Mammary epithelial cell (primary cell): Measurements from ENCODE around the gene DPYSL3.

ENCODE experiments used
- CTCF ChIP-seq, 2 donors: IDR thresholded peaks in 1 of 2; conservative IDR thresholded peaks in 1 of 2; 2 replicates each; pipeline ENCODE4 v1.5.1; 2011 to 2012; ENCODE audit warnings: inconsistent platforms in 2 of 2, low read length in 2 of 2, mild to moderate bottlenecking in 2 of 2, control low read depth in 1 of 2, low read depth in 1 of 2; ENCODE audit not compliant: insufficient read depth in 1 of 2; ENCODE audit errors: extremely low read depth in 1 of 2
- EZH2 ChIP-seq: IDR thresholded peaks from 2 replicates; pipeline ENCODE4 v1.6.1; 2012; ENCODE audit warnings: low read length, inconsistent platforms, borderline replicate concordance

DNA sequence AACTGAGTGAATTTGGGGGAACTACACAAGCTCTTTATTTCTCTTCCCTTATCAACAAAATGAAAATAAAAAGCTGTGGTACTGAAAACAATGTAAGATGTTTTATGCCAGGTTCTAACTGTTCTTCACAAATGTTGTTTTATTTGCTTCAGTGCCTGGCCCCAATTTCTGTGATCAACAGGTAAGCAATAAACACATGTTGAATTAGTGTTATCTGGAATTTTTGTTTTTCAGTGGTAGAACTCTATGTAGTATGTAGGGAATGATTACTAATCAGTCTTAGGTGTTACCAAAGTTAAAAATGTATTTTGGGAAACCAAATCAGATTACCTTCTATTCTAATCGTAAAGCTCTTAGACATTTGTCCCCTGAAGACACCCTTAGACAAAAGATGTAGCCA is 7.5 kb upstream of the DPYSL3 start:
- TF ChIP-seq CTCF (conservative IDR thresholded peaks at IDR 0.05 in 1 of 2, IDR thresholded peaks at IDR 0.05 in 1 of 2; ENCODE audit: extremely low read depth in 1 of 2, insufficient read depth in 1 of 2, low read depth in 1 of 2, low read length in 2 of 2) (no peak), EZH2 (no peak)
